ENCODE measurements around the gene FGR.
"Not testable (repeated sequence)": the region's sequence is repeated elsewhere in the genome, so short reads cannot be mapped to it uniquely, and the experiment has no call there.

The FGR gene

GRCh38 chr1:27660300-27660835 is 25.4 kb upstream of the FGR start:
- DNase-seq (ENCODE audit: low read depth in 2 of 2): no peak

GRCh38 chr1:27659497-27660299 is 24.7 kb upstream of the FGR start:
- peak; percentile 71 to 82 for DNase-seq (ENCODE audit: low read depth in 2 of 2)

GRCh38 chr1:27658951-27659496 is 24.0 kb upstream of the FGR start:
- peak in 1 of 2 donors; percentile 21 for DNase-seq (ENCODE audit: low read depth in 2 of 2)

GRCh38 chr1:27656157-27656893 is 21.3 kb upstream of the FGR start:
- DNase-seq (ENCODE audit: low read depth in 2 of 2): no peak

- no peak for DNase-seq (ENCODE audit: low read depth in 2 of 2)
These were observed 20.4 kb upstream of the FGR start for GRCh38 chr1:27655151-27655937.

GRCh38 chr1:27652111-27652864 is 17.3 kb upstream of the FGR start:
- no peak for DNase-seq (ENCODE audit: low read depth in 2 of 2)

GRCh38 chr1:27650539-27651175 is 15.7 kb upstream of the FGR start:
- no peak for DNase-seq (ENCODE audit: low read depth in 2 of 2)

GRCh38 chr1:27650171-27650538 is 15.2 kb upstream of the FGR start:
- no peak for DNase-seq (ENCODE audit: low read depth in 2 of 2)

- DNase-seq (ENCODE audit: low read depth in 2 of 2): no peak
These were observed 14.3 kb upstream of the FGR start for GRCh38 chr1:27649306-27649635.

- DNase-seq (ENCODE audit: low read depth in 2 of 2): no peak
These were observed 13.8 kb upstream of the FGR start for GRCh38 chr1:27648602-27649305.

- DNase-seq (ENCODE audit: low read depth in 2 of 2): no peak
These were observed 12.3 kb upstream of the FGR start for GRCh38 chr1:27647328-27647727.

- no peak for DNase-seq (ENCODE audit: low read depth in 2 of 2)
These were observed 11.7 kb upstream of the FGR start for GRCh38 chr1:27646676-27647075.

GRCh38 chr1:27645071-27645415 is 10.1 kb upstream of the FGR start:
- no peak for DNase-seq (ENCODE audit: low read depth in 2 of 2)

GRCh38 chr1:27644369-27645070 is 9.5 kb upstream of the FGR start:
- DNase-seq (ENCODE audit: low read depth in 2 of 2): no peak

GRCh38 chr1:27643600-27644368 is 8.8 kb upstream of the FGR start:
- peak in 1 of 2 donors; percentile 52 for DNase-seq (ENCODE audit: low read depth in 2 of 2)

- not testable (repeated sequence) for DNase-seq (ENCODE audit: low read depth in 2 of 2)
These were observed 5.5 kb upstream of the FGR start for GRCh38 chr1:27640514-27640913.

- no peak for DNase-seq (ENCODE audit: low read depth in 2 of 2)
These were observed 3.8 kb upstream of the FGR start for GRCh38 chr1:27638805-27639204.

- DNase-seq (ENCODE audit: low read depth in 2 of 2): no peak
These were observed 3.2 kb upstream of the FGR start for GRCh38 chr1:27638047-27638734.

Data from stimulated activated CD8-positive, alpha-beta memory T cell treated with anti-CD3 and anti-CD28 coated beads, Interleukin-7, amount 100 ng/mL, for 4 hours (primary cell).